Kasumi-1 (cell line): ENCODE data around the gene CA5B.
"Not testable (repeated sequence)": the region's sequence is repeated elsewhere in the genome, so short reads cannot be mapped to it uniquely, and the experiment has no call there.

ENCODE experiments used
- DNase-seq, 2 experiments: peaks; one replicate each; lab custom pipeline; 2025; lab: John Stamatoyannopoulos, UW

The CA5B gene, protein sequence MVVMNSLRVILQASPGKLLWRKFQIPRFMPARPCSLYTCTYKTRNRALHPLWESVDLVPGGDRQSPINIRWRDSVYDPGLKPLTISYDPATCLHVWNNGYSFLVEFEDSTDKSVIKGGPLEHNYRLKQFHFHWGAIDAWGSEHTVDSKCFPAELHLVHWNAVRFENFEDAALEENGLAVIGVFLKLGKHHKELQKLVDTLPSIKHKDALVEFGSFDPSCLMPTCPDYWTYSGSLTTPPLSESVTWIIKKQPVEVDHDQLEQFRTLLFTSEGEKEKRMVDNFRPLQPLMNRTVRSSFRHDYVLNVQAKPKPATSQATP

DNA sequence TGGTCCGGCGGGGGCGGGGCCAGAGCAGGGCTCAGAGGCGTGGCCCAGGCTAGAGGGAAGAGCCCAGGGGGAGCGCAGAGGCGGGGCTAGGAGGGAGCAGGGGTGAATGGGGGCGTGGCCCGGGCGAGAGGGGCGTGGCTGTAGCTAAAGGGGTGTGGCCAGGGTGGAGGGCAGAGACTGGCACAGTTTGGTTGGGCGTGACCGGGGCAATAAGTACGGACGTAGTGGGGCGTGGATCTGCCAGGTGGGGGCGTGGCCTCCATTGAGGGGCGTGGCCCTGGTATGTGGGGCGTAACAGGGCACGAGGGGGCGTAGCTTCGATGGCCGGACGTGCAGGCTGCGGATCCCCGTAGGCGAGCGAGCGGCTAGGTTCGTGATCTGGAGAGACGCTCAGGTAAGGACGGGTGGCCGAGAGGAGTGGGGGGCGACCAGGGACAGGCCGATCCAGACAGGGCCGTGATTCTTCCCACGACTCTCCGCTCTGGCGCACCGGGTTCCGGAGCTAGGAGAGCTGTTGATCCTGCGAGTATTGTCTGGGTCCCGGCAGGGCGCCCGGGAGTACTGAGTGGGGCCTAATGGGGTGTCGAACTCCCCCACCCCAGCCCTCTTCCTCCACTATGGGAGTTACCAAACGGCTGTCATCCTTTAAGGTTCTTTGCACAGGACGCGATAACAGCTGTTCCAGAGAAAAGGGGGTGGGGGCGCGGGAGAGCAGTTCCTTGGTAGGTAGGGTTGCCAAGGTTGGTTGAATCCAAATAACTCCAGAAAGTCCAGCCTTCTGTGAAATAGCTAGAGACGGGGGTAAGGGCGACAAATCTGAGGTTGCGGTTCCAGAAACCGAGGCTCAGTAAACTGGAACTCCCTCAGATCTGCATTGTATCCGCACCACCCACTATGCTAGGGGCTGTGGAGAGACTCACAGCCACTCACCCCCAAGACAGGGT lies at the start of gene CA5B:
Gene CA5B (plus strand): TSS at position 312 of the 944 bp plus-strand sequence. CDS start 11,754 bp downstream, outside the sequence.
- DNase-seq = peak; percentile 83 to 86

DNA sequence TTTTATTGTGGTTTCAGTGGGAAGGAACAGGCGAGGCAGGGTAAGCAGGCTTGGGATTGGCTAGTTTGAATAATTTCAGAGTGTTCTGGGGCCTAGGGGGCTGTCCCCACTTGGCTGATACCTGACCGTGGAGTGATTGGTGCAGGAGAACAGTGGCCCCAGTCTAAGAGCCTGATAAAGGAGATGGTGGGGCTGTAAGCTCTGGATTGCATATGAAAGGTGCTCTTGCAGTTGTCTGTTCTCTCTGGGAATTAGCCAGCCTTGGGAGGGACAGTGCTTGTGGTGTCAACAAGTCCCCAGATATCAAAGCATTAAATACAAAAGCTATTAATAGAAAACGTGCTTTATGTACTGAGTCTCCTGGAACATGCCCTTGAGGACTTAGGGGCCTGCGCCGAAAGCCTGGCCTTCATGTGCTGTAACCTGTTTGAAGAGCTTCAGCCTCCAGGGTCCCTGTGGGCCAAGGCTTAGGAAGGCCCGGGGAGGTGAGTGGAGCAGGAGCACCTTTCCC lies 43.1 kb upstream of the CA5B start:
- no peak for DNase-seq

DNA sequence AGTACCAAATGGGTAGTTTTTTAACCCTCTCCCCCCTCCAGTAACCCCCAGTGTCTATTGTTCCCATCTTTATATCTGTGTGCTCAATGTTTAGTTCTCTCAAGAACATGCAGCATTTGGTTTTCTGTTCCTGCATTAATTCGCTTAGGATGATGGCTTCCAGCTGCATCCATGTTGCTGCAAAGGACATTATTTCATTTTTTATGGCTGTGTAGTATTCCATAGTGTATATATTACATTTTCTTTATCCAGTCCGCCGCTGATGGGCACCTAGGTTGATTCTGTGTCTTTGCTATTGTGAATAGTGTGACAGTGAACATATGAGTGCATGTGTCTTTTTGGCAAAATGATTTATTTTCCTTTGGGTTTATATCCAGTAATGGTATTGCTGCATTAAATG lies 41.6 kb upstream of the CA5B start:
- DNase-seq = no peak

DNA sequence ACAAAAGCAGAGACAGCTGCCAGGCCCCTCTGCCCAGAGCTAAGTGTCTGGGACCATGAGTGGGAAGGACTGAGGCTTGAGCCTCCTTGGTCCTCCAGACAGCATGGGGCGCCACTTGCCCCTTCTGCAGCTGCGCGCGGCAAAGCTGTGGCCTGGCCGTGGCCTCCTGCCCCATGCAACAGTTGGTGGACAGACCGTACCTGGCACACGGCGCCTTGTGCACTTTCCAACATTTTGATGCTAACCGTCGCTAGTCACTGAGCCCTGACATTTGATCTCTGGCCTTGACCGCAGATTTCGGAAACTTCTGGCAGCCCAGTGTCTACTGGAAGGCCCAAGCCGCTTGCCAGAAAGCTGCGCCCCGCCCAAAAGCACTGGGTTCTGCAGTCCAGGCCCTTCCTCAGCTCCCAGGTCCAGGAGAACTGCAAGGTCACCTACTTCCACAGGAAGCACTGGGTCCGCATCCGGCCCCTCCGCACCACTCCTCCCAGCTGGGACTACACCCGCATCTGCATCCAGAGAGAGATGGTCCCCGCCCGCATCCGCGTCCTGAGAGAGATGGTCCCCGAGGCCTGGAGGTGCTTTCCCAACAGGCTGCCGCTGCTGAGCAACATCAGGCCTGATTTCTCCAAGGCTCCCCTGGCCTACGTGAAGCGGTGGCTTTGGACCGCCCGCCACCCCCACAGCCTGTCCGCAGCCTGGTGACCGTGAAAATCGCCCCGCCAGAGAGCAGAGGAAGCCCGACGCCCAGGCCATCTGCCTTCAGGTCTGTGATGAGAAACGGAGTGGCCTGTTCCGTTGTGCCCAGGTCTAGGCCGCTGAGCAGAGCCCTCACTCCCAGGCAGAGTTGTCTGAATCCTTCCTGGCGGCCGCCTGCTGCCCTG lies 35.3 kb upstream of the CA5B start:
- no peak for DNase-seq

DNA sequence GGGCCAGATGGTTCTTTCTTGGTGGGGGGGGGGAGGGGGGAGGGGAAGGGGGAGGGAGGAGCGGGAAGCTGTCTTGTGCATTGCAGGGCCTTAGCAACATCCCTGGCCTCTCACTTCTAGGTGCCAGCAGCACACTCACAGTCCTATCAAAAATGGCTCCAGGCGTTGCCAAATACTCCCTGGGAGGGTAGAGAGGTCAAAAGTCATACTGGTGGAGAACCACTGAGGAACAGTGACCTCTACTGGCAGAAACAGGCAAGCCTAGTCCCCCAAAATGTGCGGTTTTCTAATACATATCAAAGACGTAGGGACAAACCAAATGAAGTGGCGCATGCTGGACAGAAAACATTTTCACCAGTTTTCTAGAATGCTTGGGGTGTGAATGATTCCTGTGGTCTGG lies 34.3 kb upstream of the CA5B start:
- not testable (repeated sequence) for DNase-seq

DNA sequence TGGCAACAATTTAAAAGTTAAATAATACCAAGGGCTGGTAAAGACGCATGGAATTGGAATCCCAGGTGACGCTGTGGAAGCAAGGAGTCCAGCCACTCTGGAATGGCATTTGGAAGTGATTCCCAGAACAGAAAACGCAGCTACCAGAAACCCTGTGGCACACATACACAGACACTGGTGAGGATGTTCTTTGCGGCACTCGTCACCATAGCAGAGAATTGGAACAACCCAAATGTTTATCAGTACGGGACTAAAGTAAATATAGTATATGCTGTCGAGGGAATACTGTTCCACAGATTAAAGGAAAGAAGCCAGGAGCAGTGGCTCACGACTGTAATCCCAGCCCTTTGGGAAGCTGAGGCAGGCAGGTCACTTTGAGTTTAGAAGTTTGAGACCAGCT lies 33.8 kb upstream of the CA5B start:
- not testable (repeated sequence) for DNase-seq

DNA sequence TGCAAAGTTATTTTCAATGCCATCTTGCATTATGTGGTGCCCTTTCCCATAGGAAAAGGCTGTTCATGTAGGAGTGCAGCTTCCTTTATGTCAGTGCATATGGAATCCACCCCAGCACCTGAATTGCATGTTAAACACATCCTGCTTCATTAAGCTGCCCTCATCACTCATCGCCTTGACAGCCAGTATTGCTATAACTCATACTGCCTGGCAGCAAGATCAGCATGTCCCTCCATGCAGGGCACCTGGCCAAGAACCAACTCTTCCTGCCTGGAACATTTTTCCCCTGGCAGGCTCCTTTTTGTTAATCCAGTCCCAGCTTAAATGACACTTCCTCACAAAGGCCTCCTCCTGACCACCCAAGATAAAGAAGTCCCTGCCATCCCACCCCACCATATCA lies 23.5 kb upstream of the CA5B start:
- no peak for DNase-seq

DNA sequence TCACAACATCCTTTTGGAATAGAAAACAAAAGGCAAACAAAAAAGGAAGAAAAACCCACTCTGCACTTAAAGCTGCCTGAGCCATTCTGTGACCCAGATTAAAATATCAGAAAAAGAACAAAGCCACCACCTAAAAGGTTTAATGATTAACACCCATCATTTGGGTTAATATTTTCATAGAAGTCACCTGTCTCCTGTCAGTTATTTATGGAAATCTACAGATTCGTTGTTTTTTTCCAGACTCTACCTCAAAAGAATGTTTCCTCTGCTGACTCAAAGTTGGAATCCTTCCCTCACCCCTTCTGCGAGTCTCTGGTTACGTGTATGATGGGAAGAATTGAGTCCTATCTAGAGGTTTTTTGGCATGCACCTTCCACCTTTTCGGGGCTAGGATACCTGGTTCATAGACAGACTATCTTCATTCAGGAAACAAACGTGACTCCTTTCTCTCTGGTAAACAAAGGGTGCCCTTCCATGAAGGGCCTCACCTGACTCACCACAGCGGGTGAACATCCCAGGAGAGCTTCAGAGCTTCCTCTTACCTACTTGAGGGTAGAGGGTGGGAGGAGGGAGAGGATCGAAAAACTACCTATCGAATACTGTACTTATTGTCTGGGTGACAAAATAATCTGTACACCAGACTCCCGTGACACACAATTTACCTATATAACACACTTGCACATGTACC lies 19.6 kb upstream of the CA5B start:
- DNase-seq = no peak

DNA sequence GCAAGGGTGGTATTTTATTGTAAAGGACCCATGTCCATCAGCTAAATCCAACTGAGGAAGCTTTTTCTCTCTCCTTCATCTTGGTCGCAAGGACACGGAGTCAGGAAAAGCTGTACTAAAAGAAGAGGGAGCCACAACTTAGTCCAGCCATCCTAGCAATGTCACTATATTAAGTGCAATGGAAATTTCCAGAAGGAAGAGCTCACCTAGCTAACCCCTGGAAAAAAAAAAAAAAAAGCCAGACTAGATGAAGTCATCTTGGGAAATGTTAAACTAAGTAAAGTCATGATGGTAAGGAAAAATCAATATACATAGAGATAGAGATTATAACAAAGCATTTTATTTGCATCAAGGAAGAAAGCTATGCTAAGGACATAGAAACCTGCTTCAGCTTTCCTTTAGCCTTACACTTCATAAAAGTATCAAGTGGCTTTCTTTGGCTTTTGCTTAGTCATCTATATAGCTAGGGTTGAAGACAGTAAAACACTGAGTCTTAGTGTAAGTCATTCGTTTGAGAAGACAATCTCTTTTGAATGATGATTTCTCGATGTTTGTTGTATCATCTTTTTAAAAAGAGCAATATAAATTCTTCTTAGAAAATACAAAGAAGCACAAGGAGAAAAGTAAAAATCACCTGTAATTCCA lies 18.6 kb upstream of the CA5B start:
- DNase-seq = no peak

DNA sequence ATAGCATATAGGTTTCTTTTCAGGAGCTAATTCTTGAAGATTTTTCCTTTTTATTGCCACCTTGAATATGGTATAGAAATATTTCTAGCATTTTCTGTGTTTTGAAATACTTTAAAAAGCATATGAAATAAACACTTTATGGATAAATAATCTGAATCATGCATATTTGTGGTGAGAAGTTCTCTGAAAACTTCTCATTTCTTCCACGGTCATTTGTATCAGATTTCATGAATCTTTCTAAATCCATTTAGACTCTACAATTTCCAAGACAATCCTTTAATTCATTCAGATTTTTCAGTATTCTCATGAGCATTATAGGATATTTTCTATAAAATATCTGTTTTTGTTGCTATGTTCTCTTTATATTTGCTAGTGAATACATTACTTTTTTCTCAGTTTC lies 16.2 kb upstream of the CA5B start:
- no peak for DNase-seq

DNA sequence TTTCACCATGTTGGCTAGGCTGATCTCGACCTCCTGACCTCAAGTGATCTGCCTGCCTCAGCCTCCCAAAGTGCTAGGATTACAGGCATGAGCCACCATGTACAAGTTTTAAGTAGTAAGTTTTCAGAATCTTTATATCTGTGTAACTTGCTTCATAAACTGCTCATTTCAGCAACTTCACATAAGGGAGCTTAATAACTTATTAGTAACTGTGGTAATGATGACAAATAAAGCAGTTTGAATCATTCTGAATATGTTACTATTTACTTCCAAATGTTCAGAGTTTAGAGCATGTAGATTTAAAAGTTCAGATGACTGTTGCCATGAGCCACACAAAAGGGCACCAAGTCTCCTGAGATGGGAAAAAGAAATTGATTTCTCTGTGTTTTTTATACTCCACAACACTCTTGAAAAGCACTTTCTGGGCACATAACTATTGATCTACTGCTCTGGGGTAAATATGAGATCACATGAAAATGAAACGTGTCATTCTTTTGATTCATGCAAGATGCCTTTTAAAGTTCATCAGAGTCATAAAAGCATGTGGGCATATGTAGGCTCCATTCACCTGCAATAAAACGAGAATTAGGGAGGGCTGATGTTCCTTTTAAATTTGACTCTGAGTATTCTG lies 14.1 kb upstream of the CA5B start:
- no peak for DNase-seq

DNA sequence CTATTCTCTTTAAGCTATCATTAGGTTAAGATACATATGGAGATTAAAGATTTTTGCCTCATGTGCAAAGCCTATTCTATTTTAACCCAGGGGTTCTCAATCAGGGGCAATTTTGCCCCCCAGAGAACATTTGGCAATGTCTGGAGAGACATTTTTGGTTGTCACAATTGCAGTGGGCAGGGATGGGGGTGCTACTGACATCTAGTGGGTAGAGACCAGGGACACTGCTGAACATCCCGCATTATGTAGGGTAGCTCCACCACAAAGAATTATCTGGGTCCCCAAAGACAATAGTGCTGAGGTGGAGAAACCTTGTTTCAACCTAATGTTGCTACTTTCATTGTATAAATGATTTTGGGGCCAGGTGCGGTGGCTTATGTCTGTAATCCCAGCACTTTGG lies 13.2 kb upstream of the CA5B start:
- DNase-seq = no peak

DNA sequence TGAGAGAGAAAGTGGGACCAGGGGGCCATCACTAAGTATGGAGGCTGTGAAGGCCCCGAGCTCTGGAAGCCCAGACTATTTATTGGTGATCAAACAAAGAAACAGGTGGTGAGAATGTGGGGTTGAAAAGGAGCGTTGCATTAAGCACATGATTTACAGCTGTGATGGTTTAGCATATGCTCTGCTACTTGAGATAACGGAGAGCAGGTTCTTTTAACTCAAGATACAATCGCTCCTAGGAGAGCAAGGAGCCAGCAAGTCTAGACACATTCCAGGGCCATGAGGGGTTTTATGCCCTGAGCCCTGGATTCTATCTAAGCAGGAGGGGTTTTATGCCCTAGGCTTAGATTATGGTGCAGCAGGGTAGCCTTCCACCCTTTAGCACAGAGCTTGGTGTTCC lies 6.7 kb upstream of the CA5B start:
- not testable (repeated sequence) for DNase-seq

DNA sequence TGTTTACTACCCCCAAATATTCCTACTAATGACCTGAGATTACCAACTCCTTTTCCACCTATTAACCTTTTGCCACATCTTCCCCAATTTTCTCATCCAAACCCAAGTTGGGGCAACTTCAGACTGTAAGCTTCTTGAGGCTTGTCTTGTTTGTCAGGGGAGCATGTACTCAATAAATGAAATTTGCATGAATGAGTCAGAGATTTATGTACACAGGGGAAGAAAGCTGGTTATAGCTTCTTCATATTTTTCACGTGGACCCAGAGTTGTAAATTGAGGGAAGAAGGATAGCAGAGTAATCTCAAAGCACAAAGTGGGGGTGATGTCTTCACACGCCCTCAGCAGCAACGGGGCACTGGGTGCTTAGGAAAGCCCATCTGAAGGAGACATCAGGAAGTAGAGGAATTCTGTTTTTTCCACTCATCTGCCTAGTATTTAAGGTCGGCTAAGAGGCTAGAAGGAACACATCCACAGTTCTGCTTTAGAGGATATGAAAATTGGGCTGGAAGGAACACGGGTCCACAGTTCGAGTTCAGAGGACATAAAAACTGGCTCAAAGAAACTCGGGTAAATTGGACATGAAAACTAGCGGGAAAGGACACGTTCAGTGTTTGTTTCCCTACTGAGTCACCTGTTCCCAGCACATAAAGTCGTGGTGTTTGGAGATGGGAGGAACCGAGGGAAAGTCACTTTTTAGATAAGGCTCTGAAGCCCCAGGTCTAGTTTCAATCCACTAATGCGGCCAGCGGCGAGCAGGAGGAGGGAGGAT lies 696 bp upstream of the CA5B start:
- no peak for DNase-seq

DNA sequence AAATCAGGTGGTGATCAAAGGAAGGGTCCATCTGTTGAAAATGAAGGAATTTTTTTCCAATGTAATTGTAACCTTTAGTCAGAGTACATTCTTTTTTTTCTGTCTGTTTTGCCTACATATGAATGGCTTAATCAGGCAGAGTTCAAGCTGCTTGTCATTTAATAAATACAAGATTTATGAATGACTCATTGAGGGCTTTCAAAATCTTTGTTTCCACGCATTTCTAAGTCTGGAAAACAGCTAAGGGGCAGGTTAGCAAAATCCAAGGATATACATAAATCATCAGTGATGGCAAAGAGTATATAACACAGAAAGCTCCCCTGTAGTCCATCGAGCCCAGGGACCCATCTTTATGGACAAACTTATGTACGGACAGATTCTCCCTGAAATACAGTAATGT lies 1.8 kb downstream of the CA5B start:
- no peak for DNase-seq

DNA sequence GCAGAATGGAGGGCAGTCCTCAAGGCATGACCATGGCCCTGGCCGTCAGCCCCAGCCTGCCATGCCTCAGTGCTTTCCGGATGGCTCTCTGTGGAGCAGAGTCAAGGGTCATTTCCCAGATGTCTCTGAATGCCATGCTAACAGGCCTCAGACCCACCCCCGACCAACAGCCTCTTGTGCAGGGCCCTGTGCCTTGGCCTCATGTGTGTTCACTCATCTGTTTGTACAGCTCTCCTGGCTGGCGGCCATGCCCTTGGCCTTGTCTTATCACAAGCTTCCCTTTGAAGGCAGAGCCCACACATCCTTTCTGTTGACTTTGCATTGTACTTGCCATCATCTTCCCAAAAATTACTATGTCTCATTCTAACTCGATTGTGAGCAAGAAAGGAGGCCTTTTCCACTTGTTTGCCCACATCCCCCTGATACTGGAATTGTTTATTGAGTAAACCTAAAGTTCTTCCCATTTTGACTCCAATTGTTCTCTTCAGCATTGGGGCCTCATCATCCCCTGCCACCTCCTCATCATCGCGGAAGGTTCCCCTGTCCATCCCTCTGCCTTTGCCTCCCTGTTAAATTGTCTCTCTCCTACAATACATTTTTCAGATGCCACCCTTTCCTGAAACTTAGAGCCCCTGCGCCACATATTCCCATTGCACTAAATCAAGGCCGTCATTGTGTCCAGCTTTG lies 6.3 kb downstream of the CA5B start:
- DNase-seq = no peak

DNA sequence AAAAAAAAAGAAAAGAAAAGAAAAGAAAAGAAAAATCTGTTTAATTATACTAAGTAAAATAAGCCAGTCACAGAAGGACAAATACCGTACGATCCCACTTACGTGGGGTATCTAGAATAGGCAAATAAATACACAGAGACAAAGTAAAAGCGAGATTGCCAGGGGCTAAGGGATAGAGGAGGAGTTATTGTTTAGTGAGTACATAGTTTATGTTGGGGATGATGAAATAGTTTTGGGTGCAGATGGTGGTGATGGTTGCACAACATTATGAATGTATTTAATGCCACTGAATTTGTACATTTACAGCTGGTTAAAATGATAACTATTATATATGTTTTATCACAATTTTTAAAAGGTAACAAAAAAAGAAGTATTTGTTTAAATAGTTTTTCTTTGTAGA lies 7.1 kb downstream of the CA5B start:
- DNase-seq = no peak

DNA sequence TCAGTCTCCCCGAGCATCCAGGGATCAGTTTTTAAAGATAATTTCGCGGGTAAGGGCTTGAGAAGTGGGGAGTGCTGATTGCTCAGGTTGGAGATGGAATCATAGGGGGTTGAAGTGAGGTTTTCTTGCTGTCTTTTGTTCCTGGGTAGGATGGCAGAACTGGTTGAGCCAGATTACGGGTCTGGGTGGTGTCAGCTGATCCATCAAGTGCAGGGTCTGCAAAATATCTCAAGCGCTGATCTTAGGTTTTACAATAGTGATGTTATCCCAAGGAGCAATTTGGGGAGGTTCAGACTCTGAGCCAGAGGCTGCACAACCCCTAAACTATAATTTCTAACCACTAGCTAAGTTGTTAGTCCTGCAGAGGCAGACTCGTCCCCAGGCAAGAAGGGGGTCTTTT lies 8.6 kb downstream of the CA5B start:
- DNase-seq = not testable (repeated sequence)

DNA sequence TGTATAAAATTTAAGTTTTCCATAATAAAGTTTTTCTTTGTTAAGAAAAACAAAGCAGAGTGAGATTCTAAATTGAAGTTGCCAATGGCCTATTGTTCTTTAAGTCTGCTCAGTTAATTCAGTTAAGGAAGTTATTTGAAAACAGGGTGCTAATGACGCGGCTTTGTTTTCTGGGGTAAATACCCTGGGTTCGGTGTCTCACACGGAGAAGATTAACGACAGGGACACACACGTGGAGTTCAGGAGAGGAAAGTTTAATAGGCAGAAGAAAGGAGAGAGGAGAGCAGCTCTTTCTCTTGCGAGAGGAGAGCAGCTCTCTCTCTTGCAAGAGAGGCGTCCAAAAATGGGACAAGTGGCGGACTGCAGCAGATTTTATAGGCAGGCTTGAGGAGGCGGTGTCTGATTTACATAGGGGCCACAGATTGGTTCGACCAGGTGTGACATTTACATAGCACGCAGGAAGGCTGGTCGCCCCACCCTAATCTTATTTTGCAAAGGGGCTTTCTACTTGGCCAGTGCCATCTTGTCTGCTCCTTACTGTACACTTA lies 9.6 kb downstream of the CA5B start:
- no peak for DNase-seq
